ENCODE results near the gene DRGX. TPM values are rescaled to one million over a fixed set of nuclear protein-coding genes. Genes with fewer than 3 reads are reported as not detected.

DRGX gene
- total RNA-seq, 1 experiment from 2014 or later, result not detected

DNA sequence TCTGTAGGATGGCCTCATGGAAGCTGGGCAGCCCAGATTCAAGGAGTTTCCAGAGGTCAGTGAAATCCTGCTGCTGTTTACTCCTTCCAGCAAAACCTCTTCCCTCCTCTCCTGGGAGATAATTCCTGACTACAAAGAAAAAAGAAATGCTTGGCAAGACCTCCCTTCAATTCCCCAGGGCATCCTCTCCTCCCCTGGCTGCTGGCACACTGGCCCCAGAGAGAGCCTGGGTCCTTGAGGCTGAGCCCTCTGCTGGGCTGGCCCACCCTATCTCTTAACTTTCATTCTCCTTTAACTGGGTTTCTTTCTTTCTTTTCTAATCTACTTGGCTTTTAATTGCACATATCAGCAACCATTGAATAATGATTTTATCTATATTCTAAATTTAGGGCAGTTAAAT is 7.7 kb downstream of the DRGX start:
- DNase-seq (ENCODE audit: low read depth), result no peak
- in situ Hi-C loops (cut with HindIII; ENCODE audit: low pct_unique_long_range_greater_than_20kb, low sequenced_read_pairs), result no loop called here

DNA sequence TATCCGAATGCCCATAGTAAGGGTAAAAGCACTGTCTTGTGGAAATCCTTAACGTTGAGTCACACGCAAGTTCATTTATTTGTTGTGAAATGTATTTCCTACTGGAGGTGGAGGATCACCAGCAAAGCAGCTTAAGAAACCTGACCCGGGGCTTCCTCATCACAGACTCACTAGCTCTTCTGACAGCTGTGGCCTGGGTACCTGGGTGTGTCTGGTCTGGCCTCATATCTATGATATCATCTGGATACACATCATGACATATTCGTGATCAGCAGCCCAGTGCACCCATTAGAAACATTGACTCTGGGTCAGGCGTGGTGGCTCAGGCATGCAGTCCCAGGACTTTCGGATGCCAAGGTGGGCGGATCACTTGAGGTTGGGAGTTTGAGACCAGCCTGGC is 8.8 kb downstream of the DRGX start:
- in situ Hi-C loops (cut with HindIII; ENCODE audit: low pct_unique_long_range_greater_than_20kb, low sequenced_read_pairs), result no loop called here
- peak; percentile 19 for DNase-seq (ENCODE audit: low read depth)

DNA sequence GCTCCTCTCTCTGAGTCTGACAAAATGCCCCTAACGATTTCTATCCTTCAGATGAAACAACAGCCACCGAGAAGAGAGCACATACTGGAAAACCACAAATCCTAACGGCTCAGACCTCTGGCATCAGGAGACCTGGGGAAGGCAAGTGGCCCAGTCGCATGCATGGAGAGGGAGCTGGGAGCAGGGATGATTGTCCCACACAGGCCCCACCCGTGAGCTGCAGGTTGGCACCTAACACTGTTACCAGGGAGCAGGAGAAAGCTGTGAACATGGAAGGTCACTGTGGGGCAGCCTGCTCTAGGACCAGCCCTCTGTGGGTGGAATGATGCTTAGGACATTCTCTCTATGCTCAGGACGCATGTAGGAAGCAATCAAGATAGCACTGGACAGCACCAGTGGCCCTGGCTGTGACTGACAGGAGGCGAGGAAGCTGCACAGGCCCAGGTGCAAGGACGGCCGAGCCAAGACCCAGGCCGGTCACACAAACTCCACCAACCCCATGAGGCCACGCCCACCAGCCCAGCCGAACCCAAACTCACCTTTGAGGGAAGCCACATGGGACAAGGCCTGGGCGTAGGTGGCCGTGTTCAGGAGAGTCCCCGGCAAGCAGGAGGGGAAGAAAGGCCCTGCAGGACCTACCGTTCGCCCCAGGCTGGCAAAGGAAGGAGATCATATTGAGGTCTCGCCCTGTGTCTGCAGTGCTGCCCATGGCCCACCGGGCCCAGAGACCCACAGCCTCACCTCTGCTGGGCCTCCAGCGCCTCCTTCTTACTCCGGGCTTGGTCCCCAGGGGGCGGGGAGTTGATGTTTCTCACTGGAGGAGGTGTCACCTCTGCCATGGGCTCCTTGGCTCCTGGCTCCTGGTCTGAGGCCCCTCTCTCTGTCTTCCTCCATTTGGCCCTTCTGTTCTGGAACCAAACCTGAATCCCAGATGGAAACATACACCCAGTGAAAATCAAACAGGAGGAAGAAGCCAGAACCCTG is 9.7 kb downstream of the DRGX start:
- no peak for DNase-seq (ENCODE audit: low read depth)
- in situ Hi-C loops (cut with HindIII; ENCODE audit: low pct_unique_long_range_greater_than_20kb, low sequenced_read_pairs), result no loop called here

DNA sequence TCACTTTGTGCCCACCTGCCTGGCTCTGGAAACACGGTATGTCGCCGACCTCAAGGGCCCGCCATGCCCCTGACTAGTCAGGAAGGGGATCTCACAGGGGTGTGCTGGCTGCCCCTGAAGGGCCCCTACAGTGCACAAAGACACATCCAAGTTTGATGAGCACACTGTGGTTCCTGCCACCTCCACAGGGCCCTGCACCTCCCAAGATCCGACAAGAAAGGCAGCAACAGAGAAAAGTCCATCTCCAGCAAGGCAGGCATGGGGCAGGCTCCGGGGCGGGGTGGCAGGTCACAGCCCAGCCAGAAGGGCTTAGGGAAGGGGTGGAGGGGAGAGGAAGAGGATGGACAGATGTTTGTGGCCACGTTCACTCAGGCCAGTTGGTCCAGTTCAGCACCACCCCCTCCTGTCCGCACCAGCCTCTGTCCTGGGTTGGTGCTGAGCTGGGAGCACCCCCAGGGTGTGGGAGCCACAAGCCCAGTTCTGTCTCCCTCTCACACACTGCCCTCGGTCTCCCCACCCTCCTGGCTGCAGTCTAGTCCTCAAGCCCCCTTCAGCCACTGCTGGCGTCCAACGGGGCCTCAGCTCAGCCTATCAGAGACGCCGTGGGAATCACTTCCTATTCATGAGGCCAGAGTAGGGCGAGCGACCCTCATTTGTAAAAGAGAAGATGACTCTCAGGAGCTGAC is 11.5 kb downstream of the DRGX start:
- in situ Hi-C loops (cut with HindIII; ENCODE audit: low pct_unique_long_range_greater_than_20kb, low sequenced_read_pairs), result no loop called here
- no peak for DNase-seq (ENCODE audit: low read depth)

DNA sequence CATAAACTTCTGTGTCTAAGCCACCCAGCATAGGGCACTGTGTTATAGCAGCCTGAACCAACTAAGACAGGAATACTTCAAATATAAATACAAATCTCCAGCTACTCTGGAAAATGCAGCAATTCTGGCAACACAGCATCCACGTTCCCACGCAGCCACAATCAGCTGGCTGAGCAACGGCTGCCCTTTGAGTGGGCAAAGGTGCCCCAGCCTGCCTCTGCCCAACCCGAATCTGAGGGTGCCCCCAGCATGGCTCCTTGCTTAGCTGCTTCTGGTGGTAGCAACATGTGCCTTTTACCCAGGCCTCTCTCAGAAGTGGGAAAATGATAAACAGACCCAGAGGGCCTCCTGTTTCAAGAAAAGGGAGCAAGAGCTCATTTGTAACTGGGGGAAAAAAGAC is 12.0 kb downstream of the DRGX start:
- DNase-seq (ENCODE audit: low read depth), result no peak
- in situ Hi-C loops (cut with HindIII; ENCODE audit: low pct_unique_long_range_greater_than_20kb, low sequenced_read_pairs), result no loop called here

DNA sequence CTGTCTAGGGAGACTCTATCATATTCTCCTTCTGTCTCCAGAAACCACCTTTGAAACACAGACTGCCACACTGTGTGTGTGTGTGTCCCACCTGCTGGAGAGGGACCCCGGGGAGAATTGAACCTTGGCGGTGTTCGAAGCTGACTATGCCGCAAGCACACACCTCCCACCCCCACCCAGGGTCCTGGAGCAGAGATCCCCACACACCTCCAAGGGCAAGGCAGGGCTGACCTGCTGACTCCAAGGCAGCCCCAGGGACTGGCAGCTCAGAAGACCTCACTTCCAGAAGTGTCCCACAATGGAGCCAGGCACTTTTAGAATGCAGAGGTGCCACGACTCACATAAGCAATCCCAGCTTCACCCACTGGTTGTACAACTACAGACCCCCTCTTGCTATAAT is 13.1 kb downstream of the DRGX start:
- no peak for DNase-seq (ENCODE audit: low read depth)

DNA sequence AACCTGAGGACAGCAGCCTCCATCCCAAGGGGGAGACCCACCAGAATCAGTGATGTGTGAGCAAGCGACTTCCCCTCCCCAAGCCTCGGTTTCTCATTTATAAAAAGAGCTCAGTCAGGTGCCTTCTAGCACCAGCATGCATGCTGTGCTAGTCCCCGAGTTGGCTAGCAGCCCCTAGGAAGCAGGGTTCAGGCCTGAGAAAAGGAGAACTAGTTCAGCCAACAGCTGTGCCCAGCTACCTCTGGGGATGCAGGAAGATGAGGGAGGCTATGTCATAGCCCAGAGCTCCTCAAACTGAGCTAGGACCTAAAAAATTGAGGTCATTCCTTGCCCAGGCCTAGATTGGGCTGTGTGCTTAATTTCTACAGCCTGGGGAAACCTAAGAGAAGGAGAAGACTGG is 13.7 kb downstream of the DRGX start:
- in situ Hi-C loops (cut with HindIII; ENCODE audit: low pct_unique_long_range_greater_than_20kb, low sequenced_read_pairs), result no loop called here
- no peak for DNase-seq (ENCODE audit: low read depth)

More for the DNA sequence above, 13.1 kb downstream of the DRGX start:
- in situ Hi-C loops (cut with HindIII; ENCODE audit: low pct_unique_long_range_greater_than_20kb, low sequenced_read_pairs), result no loop called here

DNA sequence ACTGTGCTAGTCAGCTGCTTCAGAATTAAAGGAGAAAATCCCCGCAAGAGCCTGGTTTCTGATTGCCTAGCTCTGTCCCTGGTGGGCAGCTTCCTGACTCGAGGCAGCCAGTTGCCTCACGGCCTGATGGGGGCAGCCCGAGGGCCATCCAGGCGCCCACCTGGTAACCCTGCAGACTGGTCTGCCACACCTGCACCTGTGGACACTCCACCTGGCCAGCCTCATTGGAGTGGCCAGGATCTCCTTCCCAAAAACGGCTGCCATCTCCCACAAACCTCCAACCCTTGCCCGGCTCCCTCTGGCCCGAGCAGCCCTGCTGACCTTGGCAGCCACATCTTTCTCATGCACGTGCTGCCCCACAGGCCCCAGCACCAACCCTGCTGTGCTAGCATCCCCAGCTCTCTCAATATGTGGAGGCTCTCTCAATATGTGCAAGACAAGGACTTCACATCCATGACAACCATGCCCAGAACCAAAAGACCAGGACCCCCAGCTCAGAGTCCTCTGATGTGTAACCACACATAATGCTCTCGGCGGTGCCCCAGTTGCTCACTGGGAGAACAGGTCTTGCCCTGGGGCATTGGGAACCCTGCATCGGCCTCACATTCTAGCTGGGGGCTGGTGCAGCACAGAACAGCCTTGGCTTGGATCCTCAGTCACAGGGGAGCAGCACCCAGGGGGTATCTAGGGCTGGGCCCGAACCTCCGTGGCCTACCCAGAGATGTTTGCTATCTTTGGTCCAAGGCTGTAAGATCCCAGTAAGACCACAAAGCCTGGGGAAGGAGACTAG is 14.6 kb downstream of the DRGX start:
- no peak for DNase-seq (ENCODE audit: low read depth)
- in situ Hi-C loops (cut with HindIII; ENCODE audit: low pct_unique_long_range_greater_than_20kb, low sequenced_read_pairs), result no loop called here

DNA sequence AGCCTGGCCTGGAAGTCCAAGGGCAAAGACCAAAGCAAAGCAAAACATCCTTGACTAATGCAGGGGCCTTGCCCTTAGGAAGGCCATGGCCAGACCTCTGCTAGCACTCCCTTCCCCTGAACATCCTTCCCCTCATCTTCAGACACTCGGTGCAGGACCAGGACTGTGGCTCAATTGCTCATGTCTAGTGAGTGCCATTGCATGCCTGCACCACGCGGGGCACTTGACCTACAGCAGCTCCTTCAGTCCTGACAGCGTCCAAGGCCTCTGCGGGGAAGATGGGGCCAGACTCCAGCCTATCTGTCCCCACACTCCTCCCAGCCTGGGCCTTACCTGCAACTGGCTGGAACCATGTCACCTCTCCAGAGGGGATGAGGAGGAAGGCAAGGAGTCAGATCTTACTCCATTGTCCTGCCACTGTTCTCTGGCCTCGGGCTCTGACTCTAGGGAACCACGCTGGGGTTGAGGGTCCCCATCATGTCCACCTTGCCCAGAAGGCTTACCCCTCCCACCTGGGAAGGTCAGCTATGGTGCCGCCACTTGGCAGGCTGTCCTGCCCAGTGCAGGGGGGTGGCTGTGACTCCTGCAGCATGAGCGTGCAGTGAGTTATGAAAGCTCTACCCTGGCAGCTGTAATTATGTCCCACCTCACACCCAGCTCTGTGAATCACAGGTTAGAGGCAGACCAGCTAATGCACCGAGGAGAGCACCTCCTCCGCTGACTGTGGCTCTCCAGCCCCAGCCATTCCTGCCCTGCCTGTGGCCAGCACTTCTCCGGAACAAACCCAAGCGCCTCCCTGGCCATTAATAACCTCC is 16.1 kb downstream of the DRGX start:
- in situ Hi-C loops (cut with HindIII; ENCODE audit: low pct_unique_long_range_greater_than_20kb, low sequenced_read_pairs), result no loop called here
- DNase-seq (ENCODE audit: low read depth), result no peak

DNA sequence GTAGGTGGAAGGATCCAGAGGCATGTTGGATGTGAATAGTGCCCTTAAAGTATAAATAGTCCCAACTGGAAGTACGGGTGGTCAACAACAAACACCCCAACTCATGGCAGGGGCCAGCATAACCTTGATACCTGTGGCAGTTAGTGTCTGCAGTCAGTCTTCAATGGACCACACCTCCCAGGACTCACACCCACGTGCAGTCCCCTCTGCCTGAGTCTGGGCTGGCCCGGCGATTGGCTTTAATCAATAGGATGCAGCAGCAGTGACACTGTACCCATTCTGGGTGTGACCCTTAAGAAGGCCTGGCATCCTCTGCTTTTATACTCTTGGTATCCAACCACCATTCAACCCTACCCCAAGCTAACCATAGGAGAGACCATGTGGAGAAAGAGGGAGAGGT is 18.6 kb downstream of the DRGX start:
- in situ Hi-C loops (cut with HindIII; ENCODE audit: low pct_unique_long_range_greater_than_20kb, low sequenced_read_pairs), result no loop called here

DNA sequence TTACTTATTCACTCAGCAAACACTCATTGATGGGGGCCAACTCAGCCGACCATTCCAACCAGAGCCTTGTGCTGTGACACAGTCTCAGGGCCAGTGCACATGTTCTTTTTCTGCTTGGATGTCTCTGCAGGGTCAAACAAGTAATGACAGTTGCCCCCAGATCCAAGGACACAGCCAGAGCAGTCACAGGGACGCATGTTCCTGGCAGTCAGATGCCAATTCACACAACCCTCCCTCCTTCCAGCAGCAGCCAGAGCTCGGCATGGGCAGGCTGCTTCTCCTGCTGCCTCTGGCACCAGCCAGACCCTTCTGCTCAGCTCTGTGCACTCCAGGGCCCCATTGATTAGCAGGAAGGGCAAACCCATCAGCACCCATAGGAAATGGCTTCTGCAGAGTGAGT is 20.3 kb downstream of the DRGX start:
- no peak for DNase-seq (ENCODE audit: low read depth)
- in situ Hi-C loops (cut with HindIII; ENCODE audit: low pct_unique_long_range_greater_than_20kb, low sequenced_read_pairs), result no loop called here

More for the DNA sequence above, 18.6 kb downstream of the DRGX start:
- DNase-seq (ENCODE audit: low read depth), result no peak

DNA sequence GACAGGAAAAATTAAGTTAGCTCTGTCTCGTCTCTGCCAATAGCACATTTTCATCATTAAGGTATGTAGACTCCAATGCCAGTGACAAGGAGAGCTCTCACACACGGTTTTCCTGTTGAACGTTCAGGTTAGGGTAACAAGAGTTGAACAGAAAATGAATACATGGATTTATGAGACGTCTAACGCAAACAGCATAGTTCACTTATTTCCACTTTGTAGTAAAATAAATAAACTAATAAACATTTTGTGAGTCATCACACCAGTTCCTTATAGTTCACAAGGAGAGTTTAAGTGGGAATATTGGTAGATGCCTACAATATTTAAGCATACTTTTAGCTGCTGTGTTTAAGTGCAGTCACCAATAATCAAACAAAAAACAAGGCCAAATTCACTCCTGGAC is 21.1 kb downstream of the DRGX start:
- no peak for DNase-seq (ENCODE audit: low read depth)
- in situ Hi-C loops (cut with HindIII; ENCODE audit: low pct_unique_long_range_greater_than_20kb, low sequenced_read_pairs), result no loop called here

DNA sequence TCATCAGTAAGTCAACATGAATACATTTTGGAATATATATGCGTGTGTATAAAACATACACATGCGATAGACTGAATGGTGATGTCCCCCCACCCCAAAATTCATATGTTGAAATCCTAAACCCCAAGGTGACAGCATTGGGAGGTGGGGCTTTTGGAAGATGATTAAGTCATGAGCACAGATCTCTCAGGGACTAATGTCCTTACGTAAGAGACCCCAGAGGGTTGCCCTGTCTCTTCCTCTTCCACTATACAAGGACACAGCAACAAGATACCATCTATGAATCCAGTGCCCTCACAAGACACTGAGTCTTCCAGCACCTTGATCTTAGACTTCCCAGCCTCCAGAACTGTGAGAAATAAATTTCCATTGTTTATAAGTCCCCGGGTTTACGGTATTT is 22.5 kb downstream of the DRGX start:
- DNase-seq (ENCODE audit: low read depth), result no peak
- in situ Hi-C loops (cut with HindIII; ENCODE audit: low pct_unique_long_range_greater_than_20kb, low sequenced_read_pairs), result no loop called here

DNA sequence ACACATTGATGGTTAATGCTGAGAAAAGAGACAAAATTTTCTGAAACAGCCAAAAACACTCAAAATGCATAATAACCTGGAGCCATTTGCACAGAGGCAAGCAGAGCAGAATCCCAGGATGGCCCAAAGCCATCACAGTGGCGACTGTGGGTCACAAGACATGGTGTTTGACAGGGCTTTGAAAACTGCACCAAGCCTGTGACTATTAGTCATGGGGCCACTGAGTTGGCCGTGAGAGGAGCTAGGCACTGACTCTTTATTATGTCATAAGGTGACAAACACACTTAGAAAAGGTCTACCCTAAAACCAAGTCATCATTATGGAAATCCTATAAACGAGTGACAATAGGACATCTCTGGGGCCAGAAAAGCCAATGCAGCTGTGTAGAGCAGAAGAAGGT is 23.9 kb downstream of the DRGX start:
- no peak for DNase-seq (ENCODE audit: low read depth)
- in situ Hi-C loops (cut with HindIII; ENCODE audit: low pct_unique_long_range_greater_than_20kb, low sequenced_read_pairs), result no loop called here

DNA sequence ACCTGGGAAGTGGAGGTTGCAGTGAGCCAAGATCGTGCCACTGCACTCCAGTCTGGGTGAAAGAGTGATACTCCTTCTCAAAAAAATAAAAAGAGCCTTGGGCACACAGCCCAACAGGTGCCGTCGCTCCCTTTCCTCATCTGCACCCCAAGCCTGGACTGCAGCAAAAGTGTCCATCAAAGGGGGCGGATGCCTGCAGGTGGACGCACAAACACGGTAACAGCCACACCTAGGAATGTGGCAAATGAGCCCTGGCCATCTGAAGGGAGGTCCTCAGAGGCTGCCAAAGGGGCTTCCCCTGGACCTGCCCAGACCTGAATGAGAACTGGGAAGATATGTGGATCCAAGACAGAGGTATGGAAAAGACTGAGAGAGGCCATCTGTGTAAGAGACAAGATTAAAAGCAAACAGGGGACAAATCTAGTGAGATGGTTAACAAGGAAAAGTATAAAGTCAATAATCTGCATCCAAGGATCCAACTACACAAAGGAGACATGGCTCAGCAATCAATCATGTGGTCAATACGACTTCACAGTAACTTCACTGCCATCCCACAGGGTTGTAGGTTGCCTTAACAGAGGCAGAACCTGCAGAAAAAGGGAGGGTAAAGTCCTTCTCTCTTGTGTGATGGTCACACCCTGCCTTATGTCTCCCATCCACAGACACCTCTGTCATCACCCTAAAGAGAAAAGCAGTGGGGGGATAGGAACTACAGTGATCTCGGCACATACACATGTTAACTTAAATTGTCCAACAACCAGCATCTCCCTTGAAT is 25.4 kb downstream of the DRGX start:
- in situ Hi-C loops (cut with HindIII; ENCODE audit: low pct_unique_long_range_greater_than_20kb, low sequenced_read_pairs), result no loop called here
- DNase-seq (ENCODE audit: low read depth), result no peak

DNA sequence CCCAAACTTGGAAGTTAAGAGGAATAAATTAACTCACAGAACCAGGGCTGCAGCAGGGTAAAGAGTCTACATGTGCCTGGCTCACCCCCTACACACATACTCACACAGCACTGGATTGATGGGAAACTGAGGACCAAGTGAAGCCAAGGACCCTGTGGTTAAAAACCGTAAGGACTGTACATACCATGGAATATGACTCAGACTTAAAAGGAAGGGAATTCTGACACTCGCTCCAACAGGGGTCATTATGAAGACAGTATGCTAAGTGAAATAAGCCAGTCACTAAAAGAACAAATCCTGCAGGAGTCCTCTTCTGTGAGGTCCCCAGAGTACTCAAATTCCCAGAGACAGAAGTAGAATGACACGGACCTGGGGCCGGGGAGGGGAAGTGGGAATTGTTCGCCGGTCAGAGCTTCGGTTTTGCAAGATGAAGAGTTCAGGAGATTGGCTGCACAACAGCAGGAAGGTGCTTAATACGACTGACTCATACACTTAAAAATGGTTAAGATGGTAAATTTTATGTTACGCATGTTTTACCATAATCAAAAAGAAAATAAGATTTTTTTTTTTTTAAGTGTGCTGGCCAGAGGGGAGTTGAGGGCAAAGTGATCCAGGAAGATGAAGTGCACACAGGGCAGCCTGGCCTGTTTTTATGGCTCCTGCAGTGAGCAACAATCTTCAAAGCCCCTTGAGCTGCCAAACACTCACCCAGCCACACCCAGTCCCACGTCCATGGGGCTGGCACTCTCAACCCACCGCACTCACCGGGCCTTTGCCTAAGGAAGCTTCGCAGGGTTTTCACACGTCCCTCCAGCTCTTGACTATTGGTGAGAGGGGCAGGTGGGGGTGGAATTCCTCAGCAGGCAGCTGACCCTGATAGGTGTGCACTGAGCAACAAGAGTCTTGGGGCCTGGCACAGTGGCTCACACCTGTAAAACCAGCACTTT is 26.4 kb downstream of the DRGX start:
- in situ Hi-C loops (cut with HindIII; ENCODE audit: low pct_unique_long_range_greater_than_20kb, low sequenced_read_pairs), result no loop called here
- no peak for DNase-seq (ENCODE audit: low read depth)
